NK-92 treated with Interleukin-12 subunit alpha and Interleukin-12 subunit beta, amount 100 ng/mL, for 24 hours (cell line): ENCODE measurements around the gene NID1.
"Not testable (repeated sequence)": the region's sequence is repeated elsewhere in the genome, so short reads cannot be mapped to it uniquely, and the experiment has no call there.

ENCODE experiments used
- DNase-seq: peaks from one replicate; lab custom pipeline; 2025; lab: John Stamatoyannopoulos, UW

The NID1 gene

GRCh38 chr1:235938709-235939479 lies 126.0 kb downstream of the NID1 start:
- DNase-seq = no peak

- DNase-seq = no peak
These were observed 127.8 kb downstream of the NID1 start for GRCh38 chr1:235937123-235937522.

- DNase-seq = no peak
These were observed 129.4 kb downstream of the NID1 start for GRCh38 chr1:235935235-235936225.

GRCh38 chr1:235933766-235934116 lies 131.1 kb downstream of the NID1 start:
- no peak for DNase-seq

GRCh38 chr1:235933017-235933765 lies 131.7 kb downstream of the NID1 start:
- DNase-seq = no peak

- DNase-seq = no peak
These were observed 132.8 kb downstream of the NID1 start for GRCh38 chr1:235932090-235932510.

- no peak for DNase-seq
These were observed 133.6 kb downstream of the NID1 start for GRCh38 chr1:235931171-235931738.

- no peak for DNase-seq
These were observed 134.3 kb downstream of the NID1 start for GRCh38 chr1:235930543-235930942.

GRCh38 chr1:235929216-235929615 lies 135.7 kb downstream of the NID1 start:
- no peak for DNase-seq

- DNase-seq = no peak
These were observed 136.7 kb downstream of the NID1 start for GRCh38 chr1:235928197-235928596.

GRCh38 chr1:235927551-235927950 lies 137.3 kb downstream of the NID1 start:
- DNase-seq = not testable (repeated sequence)
